NCI-H526 (cell line): ENCODE data around the gene UBA3.

Experiments
- DNase-seq, 2 experiments: peaks; one replicate each; lab custom pipeline; 2025; lab: John Stamatoyannopoulos, UW

UBA3 gene

GRCh38 chr3:69065318-69065964 lies 14.7 kb downstream of the UBA3 start:
- no peak for DNase-seq

GRCh38 chr3:69063636-69064035 lies 16.5 kb downstream of the UBA3 start:
- no peak for DNase-seq

DNA sequence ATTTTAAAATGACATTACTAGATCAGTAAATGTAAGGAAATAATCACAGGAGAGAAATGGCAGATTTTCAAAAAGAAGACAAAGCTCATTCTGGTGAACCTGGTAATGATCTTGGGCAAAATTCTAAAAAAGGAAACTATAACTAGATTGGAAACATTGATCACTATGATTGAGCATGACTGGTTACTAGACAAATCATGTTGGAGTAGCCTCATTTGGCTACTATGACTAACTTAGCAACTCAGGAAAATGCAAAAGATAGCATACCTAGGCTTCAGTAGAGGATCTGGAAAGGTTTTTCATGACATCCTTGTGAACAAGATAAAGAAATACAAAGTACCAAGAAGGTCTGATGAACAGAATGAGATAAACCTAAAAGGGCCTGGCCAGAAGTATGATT lies 20.5 kb downstream of the UBA3 start:
- no peak for DNase-seq

DNA sequence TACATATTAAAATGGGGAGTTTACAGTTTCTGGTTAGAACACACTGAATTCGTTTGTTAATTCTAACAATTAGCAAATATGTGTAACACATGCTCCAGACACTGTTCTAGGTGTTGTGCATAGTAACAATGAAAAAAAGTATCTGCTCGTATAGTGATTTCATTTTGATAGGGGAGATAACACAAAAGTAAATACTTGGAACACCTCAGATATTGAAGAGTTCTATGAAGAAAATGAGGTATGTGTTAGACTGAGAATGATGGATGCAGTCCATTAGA lies 21.3 kb downstream of the UBA3 start:
- no peak for DNase-seq

DNA sequence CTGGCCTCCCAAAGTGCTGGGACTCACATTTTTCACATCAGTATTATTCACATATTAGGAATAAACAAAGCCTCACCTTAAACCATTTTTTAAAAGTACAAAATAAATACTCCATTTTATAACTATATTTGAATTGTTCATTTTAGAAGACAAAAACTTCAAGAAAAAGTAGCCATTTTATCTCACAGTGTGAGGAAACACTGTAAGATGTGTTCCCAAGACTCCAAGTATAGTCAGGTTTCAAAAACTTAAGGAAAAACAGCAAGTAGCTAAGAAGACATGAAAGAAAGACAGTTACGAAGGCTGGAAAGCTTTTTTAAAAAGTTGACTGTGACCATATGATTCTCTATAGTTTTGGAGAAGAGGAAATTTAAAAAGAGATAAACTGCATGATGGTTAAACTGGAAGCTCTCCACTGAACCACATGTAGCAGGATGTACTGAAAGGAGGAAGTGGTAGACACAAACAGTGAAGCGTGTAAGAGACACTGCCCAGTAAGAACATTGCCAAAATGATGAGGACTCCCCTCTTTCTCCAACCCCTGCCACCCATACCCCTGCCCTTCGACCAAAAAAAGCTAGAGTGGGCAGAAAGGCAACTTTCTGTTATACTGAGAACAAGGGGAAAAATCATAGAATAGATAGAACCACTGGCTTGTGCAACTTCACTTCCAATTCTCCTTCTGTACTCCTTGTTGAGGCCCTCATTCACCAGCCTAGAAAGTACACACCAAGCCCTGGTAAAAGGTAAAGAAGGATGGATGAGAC lies 21.8 kb downstream of the UBA3 start:
- no peak for DNase-seq

DNA sequence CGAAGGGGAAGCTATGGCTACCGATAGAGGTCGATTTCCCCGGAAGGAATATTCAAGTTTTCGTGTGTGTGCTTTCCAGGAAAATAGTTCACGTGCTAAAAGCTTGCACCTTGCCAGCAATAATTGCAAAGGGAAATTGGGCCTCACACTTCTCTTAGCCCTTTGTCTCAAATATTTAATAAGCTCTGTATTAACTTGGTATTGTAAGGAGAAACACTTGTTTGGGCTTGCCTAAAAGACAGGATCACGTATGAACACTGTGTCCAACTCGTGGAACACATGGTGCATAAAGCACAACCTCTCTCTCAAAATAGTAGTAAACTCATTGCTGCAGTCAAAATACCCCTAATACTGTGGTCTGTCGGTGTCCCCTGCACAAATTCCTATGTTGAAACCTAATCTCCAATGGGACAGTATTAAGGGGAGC lies 27.7 kb downstream of the UBA3 start:
- DNase-seq, result no peak

- DNase-seq, result no peak
Observed at GRCh38 chr3:69051756-69052471, 28.3 kb downstream of the UBA3 start, which contains the start of gene TMF1. TSS of gene TMF1 (minus strand) at chr3:69052333. CDS start at chr3:69052086, 247 bp downstream.

DNA sequence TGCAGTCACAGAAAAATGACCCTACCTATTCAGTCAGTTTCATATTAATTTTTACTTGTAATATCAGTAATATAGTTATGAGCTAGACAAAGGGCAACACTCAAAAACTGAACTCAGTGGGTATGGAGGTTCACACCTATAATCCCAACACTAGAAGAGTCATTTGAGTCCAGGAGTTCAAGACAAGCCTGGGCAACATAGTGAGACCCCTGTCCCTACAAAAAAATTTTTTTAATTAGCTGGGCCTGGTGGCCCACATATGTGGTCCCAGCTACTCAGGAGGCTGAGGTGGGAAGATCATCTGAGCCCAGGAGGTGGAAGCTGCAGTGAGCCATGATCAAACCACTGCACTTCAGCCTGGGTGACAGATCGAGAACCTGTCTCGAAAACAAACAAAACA lies 31.2 kb downstream of the UBA3 start:
- DNase-seq, result no peak

DNA sequence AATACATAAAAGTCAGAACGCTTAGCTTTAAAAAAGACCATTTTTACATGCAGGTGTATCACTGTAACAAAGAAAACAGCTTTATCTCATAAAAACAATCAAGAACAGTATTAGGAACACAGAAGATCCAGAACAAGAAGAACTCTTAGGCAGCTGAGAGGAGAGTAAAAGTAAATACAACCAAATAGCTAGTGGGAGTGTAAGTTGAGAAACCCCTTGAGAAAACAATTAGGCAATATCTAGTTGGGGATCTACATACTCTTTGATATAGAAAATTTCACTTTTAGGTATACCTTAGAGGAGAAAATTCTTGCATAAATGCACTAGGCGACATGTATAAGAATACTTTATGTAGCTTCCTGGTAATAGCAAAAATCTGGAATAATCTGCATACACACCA lies 35.6 kb downstream of the UBA3 start:
- no peak for DNase-seq

DNA sequence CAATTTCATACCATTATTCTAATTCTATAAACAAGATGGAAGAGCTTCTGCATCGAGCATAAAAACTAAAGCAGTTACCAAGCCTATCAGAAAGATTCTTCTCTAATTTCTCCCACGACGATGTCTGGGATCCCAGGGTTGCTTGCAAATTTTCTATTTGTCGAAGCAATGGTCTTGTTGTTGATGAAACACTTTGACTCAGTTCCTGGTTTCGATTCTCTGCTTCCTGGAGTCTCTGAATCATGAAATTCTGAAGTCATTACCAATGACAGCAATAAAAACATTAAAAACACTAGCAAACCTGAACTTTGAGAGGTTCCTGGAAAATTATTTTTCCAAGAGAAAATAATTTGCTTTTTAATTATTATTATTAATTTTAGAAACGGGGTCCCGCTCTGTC lies 46.7 kb downstream of the UBA3 start:
- no peak for DNase-seq

DNA sequence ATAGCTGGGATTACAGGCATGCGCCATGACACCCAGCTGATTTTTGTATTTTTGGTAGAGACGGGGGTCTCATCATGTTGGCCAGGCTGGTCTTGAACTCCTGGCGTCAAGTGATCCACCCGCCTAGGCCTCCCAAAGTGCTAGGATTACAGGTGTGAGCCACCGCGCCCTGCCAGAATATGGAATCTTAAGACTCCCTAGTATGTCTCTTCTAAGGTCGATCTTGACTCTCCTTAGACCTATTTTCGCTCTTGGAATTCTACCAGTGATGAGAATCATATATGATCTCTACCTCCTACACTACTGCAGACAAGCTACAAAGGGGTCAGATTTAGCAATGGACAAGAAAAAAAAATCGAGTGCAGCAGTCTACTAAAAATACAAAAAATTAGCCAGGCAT lies 47.4 kb downstream of the UBA3 start:
- DNase-seq, result no peak

- DNase-seq, result no peak
Observed at GRCh38 chr3:69032142-69032541, 48.0 kb downstream of the UBA3 start.

DNA sequence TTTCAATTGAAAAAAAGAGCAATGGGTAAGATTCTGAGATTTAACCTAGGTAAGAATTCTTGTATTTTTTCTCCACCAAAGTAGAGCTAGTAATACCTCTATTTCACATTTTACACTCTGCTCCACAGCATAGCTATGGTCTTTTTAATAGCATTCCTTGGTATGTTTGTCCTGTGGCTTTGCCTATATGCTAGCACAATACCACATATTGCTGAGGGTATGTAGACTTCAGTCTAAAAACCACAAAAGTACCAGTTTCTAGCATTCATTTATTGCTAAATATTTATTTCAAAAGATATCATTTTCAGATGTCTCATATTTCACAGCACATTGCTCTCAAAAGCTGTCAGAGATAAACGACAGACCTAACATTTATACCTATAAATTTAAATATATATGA lies 48.5 kb downstream of the UBA3 start:
- DNase-seq, result no peak

DNA sequence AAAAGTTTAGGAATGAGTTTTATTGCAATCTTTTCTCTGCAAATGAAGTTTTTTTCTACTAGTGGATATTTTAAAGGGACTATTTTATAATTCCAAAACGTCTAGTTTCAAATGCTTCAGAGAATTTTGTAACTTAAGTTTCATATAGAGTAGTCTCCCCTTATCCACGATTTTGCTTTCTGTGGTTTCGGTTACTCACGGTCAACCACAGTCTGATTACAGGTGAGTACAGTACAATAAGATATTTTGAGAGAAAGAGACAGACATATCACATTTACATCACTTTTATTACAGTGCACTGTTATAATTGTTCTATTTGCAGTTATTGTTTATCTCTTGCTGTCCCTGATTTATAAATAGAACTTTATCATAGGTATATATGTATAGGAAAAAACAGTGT lies 59.3 kb downstream of the UBA3 start:
- no peak for DNase-seq

DNA sequence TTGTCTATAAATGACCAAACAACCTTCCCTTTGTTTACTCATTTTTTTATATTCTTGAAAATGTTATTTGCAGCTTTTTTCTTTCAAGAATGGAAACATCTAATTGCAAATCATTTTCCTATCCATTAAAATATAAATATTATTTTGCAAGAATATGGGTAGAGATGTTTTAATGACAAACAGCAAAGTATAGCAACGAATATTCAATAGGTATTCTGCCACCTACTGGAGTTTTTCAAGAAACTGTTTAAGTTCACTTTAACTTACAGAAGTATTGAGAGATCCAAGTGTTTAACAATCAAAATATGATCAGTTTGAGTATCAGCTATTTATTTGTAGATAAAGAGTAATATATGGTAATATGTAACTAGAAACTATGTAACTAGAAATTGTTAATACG lies 59.7 kb downstream of the UBA3 start:
- no peak for DNase-seq

DNA sequence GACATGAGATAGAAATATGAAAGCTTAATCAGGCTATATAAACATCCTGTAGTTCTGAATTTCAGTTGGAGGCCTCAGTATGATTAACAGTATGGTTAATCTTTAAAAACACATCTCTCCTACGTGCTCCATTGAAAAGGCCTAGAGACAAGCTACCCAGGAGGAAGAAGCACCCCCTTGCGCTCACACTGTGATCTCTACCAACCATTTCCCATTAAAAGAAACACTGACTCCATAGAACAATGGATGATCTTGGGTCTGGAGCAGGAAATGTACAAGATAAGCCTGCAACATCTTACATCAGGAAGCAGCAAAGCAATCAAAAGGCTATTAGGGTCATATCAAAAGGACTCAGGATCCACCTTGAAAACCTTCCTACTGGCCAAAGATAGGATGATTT lies 63.3 kb downstream of the UBA3 start:
- no peak for DNase-seq

DNA sequence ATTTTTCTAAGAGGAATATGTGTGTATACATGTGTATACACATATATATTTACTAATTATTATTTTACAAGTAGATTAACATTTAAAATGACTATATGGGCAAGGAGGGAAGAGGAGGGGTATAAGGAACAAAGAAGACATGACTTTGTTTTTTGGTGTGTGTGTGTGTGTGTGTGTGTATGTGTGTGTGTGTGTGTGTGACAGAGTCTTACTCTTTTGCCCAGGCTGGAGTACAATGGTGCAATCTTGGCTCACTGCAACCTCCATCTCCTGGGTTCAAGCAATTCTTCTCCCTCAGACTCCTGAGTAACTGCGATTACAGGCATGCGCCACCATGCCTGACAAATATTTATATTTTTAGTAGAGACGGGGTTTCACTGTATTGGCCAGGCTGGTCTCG lies 64.1 kb downstream of the UBA3 start:
- no peak for DNase-seq

DNA sequence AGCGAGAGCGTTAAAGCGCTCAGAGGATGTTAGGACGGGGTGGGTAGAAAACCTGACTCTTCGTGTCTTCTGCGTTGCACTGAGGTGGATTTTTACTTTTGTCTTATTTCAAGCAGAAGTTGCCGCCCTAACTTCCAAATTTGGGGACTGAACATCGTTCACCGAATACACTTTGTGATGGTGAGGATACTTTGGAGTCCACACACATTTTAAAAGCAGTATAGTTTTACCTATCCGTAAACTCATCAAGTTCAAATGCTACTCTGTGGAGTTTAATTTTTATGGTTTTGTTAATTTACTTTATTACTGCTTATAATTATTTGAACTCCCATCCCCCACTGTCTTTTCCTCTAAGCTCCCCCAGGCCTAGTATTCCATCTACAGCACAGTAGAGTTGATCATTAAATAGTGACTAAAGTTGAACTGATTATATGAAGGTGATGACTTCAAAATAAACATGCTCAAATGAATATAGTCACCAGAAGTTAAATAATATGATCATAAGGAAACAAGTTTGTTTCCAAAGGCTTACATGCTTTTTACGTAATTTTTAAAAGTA lies 66.1 kb downstream of the UBA3 start:
- DNase-seq, result no peak

GRCh38 chr3:69013253-69014021 lies 66.7 kb downstream of the UBA3 start, which contains the start of gene EOGT:
TSS of gene EOGT (minus strand) at chr3:69013684. CDS start at chr3:69009846, 3,838 bp downstream.
- DNase-seq, result peak; percentile 24 to 79

DNA sequence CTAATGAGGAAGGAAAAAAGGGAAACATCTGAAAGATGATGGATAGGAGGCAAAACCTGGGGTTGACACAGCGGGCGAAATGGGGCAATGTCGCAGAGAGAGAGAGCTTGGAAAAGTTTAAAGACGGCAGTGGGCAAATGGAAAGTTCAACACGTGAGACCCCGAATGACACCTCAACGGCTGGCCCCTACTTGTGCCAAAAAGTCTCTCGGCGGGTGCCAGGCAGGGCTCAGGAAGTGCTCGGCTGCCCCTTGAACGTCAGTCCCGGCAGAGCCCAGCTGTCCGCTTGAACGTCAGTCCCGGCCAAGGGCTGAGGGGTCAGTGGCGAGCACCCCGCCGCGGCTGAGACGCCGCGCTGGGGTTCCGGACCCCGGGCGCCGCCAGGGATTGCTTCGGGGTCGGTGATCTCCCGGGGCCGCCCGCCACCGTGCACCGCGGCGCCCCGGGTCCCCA lies 67.3 kb downstream of the UBA3 start:
- DNase-seq, result peak in 1 of 2 experiments; percentile 21

GRCh38 chr3:69012100-69012799 lies 67.9 kb downstream of the UBA3 start:
- no peak for DNase-seq
